ENCODE data around the gene ARID5B.

DNA sequence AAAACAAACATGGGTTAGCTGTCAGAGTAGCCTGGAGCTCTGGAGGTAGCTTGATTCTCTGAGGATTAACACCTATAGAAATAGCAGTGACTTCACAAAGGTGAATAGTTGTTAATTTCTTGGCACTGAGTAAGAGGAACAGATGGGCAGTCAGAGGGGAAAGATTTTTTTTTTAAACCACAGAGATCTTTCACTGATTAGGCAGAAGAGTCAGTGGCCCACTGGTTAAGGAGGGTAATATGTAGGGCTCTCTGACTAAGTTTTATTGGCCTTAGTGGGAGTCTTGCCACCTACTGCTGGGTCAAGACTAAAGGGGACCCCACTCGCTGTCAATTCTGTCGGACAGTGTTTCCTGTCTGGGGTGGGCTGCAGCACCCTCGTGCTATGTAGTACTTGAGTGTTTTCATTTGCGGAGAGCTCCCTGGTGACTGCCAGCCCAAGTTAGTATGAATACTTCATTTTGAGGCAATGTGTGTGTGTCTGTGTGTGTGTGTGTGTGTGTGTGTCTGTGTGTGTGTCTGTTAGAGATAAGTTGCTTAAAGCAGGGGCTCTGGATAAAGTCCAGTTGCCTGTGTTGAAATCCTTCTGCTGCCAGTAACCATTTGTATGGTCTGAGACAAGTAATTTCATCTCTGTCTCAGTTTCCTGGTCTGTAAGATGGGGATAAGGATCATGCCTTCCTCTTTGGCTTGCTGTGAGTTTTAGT is 145.2 kb downstream of the ARID5B start:
- TF ChIP-seq, protein P1, sequence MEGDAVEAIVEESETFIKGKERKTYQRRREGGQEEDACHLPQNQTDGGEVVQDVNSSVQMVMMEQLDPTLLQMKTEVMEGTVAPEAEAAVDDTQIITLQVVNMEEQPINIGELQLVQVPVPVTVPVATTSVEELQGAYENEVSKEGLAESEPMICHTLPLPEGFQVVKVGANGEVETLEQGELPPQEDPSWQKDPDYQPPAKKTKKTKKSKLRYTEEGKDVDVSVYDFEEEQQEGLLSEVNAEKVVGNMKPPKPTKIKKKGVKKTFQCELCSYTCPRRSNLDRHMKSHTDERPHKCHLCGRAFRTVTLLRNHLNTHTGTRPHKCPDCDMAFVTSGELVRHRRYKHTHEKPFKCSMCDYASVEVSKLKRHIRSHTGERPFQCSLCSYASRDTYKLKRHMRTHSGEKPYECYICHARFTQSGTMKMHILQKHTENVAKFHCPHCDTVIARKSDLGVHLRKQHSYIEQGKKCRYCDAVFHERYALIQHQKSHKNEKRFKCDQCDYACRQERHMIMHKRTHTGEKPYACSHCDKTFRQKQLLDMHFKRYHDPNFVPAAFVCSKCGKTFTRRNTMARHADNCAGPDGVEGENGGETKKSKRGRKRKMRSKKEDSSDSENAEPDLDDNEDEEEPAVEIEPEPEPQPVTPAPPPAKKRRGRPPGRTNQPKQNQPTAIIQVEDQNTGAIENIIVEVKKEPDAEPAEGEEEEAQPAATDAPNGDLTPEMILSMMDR (IDR thresholded peaks at IDR 0.05) = no peak
- no peak for TF ChIP-seq ZFX (IDR thresholded peaks at IDR 0.05; ENCODE audit: borderline replicate concordance)
